HFF-Myc (cell line): Measurements from ENCODE around the gene MAML2.
A peak's percentile ranks its signal among the peaks of the same experiment; 100 is the strongest.

Experiments
- DNase-seq: peaks from one replicate; pipeline ENCODE4 v3.0.0-alpha.2; 2011; ENCODE audit warnings: low read depth; ENCODE audit errors: extremely low read depth
- H3K4me3 ChIP-seq: replicated peaks from 2 replicates; pipeline ENCODE4 v1.5.1; 2011; ENCODE audit warnings: low read depth, mild to moderate bottlenecking, control low read depth, low read length
- CTCF ChIP-seq: IDR thresholded peaks from 2 replicates; pipeline ENCODE4 v1.5.1; 2012; ENCODE audit warnings: mild to moderate bottlenecking, low read depth, low read length, control low read depth; ENCODE audit errors: missing control alignments

The MAML2 gene

GRCh38 chr11:96342961-96343711, at the start of gene MAML2:
TSS of gene MAML2 (minus strand) at chr11:96343195. CDS start at chr11:96341895, 1,300 bp downstream.
- DNase-seq, result peak; percentile 89
- TF ChIP-seq CTCF, result peak; percentile 84
- peak within 1 kb of the TSS; percentile 66 for H3K4me3 ChIP-seq

GRCh38 chr11:96391698-96392307, 48.8 kb upstream of the MAML2 start:
- H3K4me3 ChIP-seq, result no peak overlapping the region
- TF ChIP-seq CTCF, result no peak
- no peak for DNase-seq

- TF ChIP-seq CTCF, result no peak
- DNase-seq, result no peak
- peak overlapping the region; percentile 72 for H3K4me3 ChIP-seq
Observed at GRCh38 chr11:96390488-96390792, 47.4 kb upstream of the MAML2 start.

- no peak for TF ChIP-seq CTCF
- peak within 1 kb of the TSS; percentile 72 for H3K4me3 ChIP-seq
- DNase-seq, result peak; percentile 73
Observed at GRCh38 chr11:96389720-96390487, 46.9 kb upstream of the MAML2 start, which contains the start of the genes CCDC82 and JRKL. TSS of gene CCDC82 (minus strand) at chr11:96389912. CDS start at chr11:96384747, 5,165 bp downstream. TSS of gene JRKL (plus strand) at chr11:96390013. CDS start at chr11:96390650, 637 bp downstream.

GRCh38 chr11:96388891-96389719, 46.1 kb upstream of the MAML2 start:
- no peak for DNase-seq
- H3K4me3 ChIP-seq, result peak overlapping the region; percentile 72
- no peak for TF ChIP-seq CTCF

GRCh38 chr11:96385187-96385586, 42.2 kb upstream of the MAML2 start:
- no peak overlapping the region for H3K4me3 ChIP-seq
- no peak for TF ChIP-seq CTCF
- no peak for DNase-seq
